ENCODE measurements around the gene HMCN1.

Gene HMCN1

GRCh38 chr1:185911978-185912377 lies 177.8 kb downstream of the HMCN1 start:
- H3K36me3 ChIP-seq (ENCODE audit: insufficient read depth): no peaks in the 10 kb centered on the region
- no peak for TF ChIP-seq CTCF (conservative IDR thresholded peaks at IDR 0.05; ENCODE audit: low read depth, low read length)

GRCh38 chr1:185912504-185912903 lies 178.3 kb downstream of the HMCN1 start:
- Histone ChIP-seq H3K79me2 (ENCODE audit: insufficient read depth, low read depth) (no peaks in the 10 kb centered on the region), H3K4me1 (ENCODE audit: low read depth, poor library complexity, severe bottlenecking) (no peaks in the 10 kb centered on the region), H3K36me3 (ENCODE audit: insufficient read depth) (no peaks in the 10 kb centered on the region), H4K20me1 (ENCODE audit: insufficient read depth) (no peaks in the 10 kb centered on the region), H2AFZ (ENCODE audit: low read depth) (no peak overlapping the region), H3K9ac (no peak overlapping the region), H3K27me3 (ENCODE audit: insufficient read depth, low read depth) (no peaks in the 10 kb centered on the region), H3K27ac (no peak overlapping the region), H3K4me3 (IDR thresholded peaks at IDR 0.05; ENCODE audit: insufficient read depth, low read depth, low read length) (no peak overlapping the region), H3K4me2 (no peak overlapping the region)
- TF ChIP-seq CTCF (conservative IDR thresholded peaks at IDR 0.05; ENCODE audit: low read depth, low read length): no peak

More at GRCh38 chr1:185911978-185912377, 177.8 kb downstream of the HMCN1 start:
- H2AFZ ChIP-seq (ENCODE audit: low read depth): no peak overlapping the region
- no peak overlapping the region for H3K9ac ChIP-seq
- H3K4me2 ChIP-seq: no peak overlapping the region
- no peak overlapping the region for H3K27ac ChIP-seq
- no peaks in the 10 kb centered on the region for H3K4me1 ChIP-seq (ENCODE audit: low read depth, poor library complexity, severe bottlenecking)
- H3K27me3 ChIP-seq (ENCODE audit: insufficient read depth, low read depth): no peaks in the 10 kb centered on the region
- H3K79me2 ChIP-seq (ENCODE audit: insufficient read depth, low read depth): no peaks in the 10 kb centered on the region
- no peak overlapping the region for H3K4me3 ChIP-seq (IDR thresholded peaks at IDR 0.05; ENCODE audit: insufficient read depth, low read depth, low read length)
- no peaks in the 10 kb centered on the region for H4K20me1 ChIP-seq (ENCODE audit: insufficient read depth)

- Histone ChIP-seq H3K9ac (no peak overlapping the region), H3K4me2 (no peak overlapping the region), H3K79me2 (ENCODE audit: insufficient read depth, low read depth) (no peaks in the 10 kb centered on the region), H3K4me3 (IDR thresholded peaks at IDR 0.05; ENCODE audit: insufficient read depth, low read depth, low read length) (no peak overlapping the region), H3K4me1 (ENCODE audit: low read depth, poor library complexity, severe bottlenecking) (no peaks in the 10 kb centered on the region), H4K20me1 (ENCODE audit: insufficient read depth) (no peaks in the 10 kb centered on the region), H3K27ac (no peak overlapping the region), H3K27me3 (ENCODE audit: insufficient read depth, low read depth) (no peaks in the 10 kb centered on the region), H3K36me3 (ENCODE audit: insufficient read depth) (no peaks in the 10 kb centered on the region), H2AFZ (ENCODE audit: low read depth) (no peak overlapping the region)
- TF ChIP-seq CTCF (conservative IDR thresholded peaks at IDR 0.05; ENCODE audit: low read depth, low read length): no peak
These were observed 179.9 kb downstream of the HMCN1 start for GRCh38 chr1:185914089-185914488.

DNA sequence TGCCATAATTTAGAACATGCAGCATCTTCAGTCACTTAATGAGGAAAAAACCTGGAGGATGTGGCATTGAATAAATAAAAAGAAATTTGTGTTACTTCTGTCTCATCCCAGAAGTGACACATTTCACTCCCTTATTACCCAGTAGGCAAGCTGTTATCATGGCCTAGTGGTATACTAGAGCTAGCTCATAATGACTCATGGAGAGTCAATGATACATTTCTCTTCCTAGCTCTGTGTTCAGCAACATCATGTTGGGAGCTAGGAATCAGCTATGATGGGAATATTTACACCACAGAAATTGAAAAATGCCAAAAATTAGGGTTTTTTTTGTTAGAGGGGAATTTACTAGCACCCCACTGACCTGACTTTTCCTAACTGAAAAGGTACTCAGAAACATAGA lies 182.7 kb downstream of the HMCN1 start:
- Histone ChIP-seq H4K20me1 (ENCODE audit: insufficient read depth) (no peaks in the 10 kb centered on the region), H3K4me3 (IDR thresholded peaks at IDR 0.05; ENCODE audit: insufficient read depth, low read depth, low read length) (no peak overlapping the region), H3K36me3 (ENCODE audit: insufficient read depth) (no peaks in the 10 kb centered on the region), H2AFZ (ENCODE audit: low read depth) (no peak overlapping the region), H3K27ac (no peak overlapping the region), H3K27me3 (ENCODE audit: insufficient read depth, low read depth) (no peaks in the 10 kb centered on the region), H3K79me2 (ENCODE audit: insufficient read depth, low read depth) (no peaks in the 10 kb centered on the region), H3K4me1 (ENCODE audit: low read depth, poor library complexity, severe bottlenecking) (peaks cover 8% of the 10 kb centered on the region), H3K4me2 (no peak overlapping the region), H3K9ac (no peak overlapping the region)
- TF ChIP-seq CTCF (conservative IDR thresholded peaks at IDR 0.05; ENCODE audit: low read depth, low read length): no peak

Data from KMS-11 (cell line).